Stimulated activated naive CD8-positive, alpha-beta T cell treated with anti-CD3 and anti-CD28 coated beads, Interleukin-15, Interleukin-2, amounts not matched to agents 100 U/mL and 50 U/mL, for 24 hours (primary cell): ENCODE results near the gene KLF2.

Source experiments
- ATAC-seq: fragments of 150-1000 bp; cut with Tn5 transposase; one replicate; pipeline ENCODE4 v1.10.0; 2021
- DNase-seq: peaks from one replicate; pipeline ENCODE4 v3.0.0; 2021

Gene KLF2

GRCh38 chr19:16308081-16308480, 16.5 kb upstream of the KLF2 start:
- ATAC-seq, result no peak

GRCh38 chr19:16309643-16310042, 15.0 kb upstream of the KLF2 start:
- no peak for DNase-seq
- ATAC-seq, result no peak

More at GRCh38 chr19:16308081-16308480, 16.5 kb upstream of the KLF2 start:
- no peak for DNase-seq

- DNase-seq (no peak), ATAC-seq (no peak)
Measured at GRCh38 chr19:16315825-16316505, 8.7 kb upstream of the KLF2 start.

- ATAC-seq, result no peak
- DNase-seq, result no peak
Measured at GRCh38 chr19:16316506-16316882, 8.1 kb upstream of the KLF2 start.

- no peak for DNase-seq
- no peak for ATAC-seq
Measured at GRCh38 chr19:16319481-16319880, 5.1 kb upstream of the KLF2 start.

DNA sequence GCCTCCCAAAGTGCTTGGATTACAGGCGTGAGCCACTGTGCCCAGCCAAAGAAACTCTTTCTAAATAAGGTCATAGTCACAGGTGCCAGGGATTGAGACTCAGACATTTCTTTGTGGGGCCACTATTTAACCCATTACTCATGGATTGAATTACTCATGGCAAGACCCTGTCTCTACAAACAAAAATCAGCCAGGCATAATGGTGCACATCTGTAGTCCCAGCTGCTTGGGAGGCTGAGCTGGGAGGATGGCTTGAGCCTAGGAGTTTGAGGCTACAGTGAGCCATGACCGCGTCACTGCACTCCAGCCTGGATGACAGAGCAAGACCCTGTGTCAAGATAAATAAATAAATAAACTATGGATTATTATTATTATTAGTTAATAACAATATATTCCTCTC, 3.6 kb upstream of the KLF2 start:
- ATAC-seq, result no peak
- DNase-seq, result no peak

DNA sequence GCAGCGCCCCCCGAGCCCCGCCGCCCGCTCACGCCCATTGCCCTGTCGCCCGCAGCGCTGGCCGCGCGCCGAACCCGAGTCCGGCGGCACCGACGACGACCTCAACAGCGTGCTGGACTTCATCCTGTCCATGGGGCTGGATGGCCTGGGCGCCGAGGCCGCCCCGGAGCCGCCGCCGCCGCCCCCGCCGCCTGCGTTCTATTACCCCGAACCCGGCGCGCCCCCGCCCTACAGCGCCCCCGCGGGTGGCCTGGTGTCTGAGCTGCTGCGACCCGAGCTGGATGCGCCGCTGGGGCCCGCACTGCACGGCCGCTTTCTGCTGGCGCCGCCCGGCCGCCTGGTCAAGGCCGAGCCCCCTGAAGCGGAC, 518 bp downstream of the KLF2 start:
- ATAC-seq, result peak; percentile 4
- DNase-seq, result peak; percentile 53

- DNase-seq (peak; percentile 44), ATAC-seq (no peak)
Measured at GRCh38 chr19:16325641-16326400, 1.2 kb downstream of the KLF2 start.

- DNase-seq (peak; percentile 29), ATAC-seq (no peak)
Measured at GRCh38 chr19:16326401-16327168, 2.0 kb downstream of the KLF2 start.

- no peak for DNase-seq
- no peak for ATAC-seq
Measured at GRCh38 chr19:16327169-16327475, 2.5 kb downstream of the KLF2 start.

- DNase-seq, result no peak
- no peak for ATAC-seq
Measured at GRCh38 chr19:16327501-16327900, 2.9 kb downstream of the KLF2 start.

DNA sequence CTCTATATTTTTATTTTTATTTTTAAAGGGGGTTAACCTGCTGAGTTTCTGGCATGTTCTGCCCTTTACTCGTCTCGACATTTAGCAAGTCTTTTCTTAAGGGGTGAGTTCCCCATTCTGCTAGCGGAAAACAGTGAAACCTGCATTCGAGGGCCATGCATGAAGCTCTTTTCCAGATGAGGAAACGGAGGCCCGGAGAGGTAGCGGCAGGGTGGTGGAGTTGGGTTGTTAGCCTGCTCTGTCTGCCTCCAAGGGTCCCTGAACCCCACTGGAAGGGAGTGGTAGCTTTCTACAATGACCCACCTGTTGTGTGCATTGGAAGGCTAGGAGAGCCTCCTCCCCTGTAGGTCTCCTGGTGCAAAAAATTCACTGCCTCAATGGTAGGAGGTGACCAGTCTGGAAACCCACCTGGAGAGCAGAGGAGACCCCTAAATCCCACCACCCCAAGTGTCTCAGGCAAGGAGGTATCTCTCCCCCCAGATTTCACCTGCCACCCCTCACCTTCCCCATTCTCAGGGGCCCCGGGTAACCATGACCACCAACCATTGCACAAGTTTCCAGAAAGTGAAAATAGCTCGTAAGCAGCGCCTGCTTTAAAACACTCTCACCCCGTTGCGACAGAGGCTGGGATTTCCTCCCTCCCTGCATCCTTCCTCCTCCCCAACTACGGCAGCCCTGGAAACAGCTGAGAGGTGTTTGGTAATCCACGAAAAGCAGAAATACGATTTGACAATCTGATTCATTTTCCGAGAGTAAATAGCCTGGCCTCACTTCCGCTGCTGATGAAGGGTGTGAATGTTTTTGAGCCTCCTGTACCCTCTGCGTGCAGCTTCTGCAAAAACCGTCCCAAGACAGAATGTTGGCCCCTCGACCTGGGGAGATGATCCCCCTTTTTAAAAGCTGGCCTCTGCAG, 3.5 kb downstream of the KLF2 start:
- ATAC-seq (no peak), DNase-seq (peak; percentile 50)

DNA sequence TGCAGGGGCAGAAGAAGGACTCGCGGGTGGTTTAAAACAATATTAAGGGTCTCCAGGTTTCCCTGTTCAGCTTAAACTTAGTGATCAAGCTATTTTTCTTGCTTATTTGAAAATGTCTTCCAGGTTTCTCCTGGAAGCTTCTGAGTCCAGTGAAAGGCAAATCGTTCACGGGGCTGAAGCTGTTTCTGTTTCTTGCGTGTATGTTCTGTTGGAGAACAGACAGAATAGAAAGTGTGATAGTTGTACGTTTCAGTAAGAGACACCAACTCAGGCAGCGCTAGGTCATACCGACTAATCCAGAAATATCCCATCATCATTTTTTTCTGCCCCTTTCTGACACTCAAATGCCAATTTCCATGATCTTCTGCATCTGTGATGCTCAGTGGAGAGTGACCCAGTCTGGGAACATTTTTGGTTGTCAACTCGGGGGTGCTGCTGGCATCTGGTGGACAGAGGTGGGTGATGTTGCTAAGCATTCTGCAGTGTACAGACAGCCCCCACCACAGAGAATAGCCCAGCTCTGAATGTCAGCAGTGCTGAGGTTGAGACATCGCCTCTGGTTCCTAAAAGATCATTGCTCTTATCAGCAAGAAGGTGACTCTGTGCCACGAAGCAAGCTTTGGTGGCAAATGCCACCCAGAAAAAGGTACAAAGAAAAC, 4.3 kb downstream of the KLF2 start:
- no peak for ATAC-seq
- peak; percentile 35 for DNase-seq

DNA sequence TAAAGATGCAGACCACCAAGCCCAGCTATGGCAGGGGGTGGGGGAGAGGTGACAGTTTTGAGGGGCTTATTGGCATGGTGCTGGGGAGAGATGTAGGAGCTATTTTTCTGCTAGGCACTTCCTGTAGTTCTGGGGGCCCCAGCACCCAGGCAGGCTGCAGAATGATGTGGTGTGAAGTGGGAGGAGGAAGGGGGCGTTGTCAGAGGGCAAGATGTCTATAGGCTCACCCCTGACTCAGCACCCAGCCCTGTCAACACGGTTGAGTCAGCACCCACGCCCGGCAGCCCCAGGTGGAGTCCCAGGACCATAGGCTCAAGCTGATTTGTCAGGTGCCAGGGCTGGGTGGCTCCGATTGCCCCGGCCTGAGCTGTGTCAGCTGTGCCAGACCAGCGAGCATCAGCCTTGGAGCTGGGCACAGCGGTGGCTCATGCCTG, 5.8 kb downstream of the KLF2 start:
- ATAC-seq (peak; percentile 88), DNase-seq (peak; percentile 92)

GRCh38 chr19:16330806-16331690, 6.4 kb downstream of the KLF2 start:
- ATAC-seq (no peak), DNase-seq (no peak)

DNA sequence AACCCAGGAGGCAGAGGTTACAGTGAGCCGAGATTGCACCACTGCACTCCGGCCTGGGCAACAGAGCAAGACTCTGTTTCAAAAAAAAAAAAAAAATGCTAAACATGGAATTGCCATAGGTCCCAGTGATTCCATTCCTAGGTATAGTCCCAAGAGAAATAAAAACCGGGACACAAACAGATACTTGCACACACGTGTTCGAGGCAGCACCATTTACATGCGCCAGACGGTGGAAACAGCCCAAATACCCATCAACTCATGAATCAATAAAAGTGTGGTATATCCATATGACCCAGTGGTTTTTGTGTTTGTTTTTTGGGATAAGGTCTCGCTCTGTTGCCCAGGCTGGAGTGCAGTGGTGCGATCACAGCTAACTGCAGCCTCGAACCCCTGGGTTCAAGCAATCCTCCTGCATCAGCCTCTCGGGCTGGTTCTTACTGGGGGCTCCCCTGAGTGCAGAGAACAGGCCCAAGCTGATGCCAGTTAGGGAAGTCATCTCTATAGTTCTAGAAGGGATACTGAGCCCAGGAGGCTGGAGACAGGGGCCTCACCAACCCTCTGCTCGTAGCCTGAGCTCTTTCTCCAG, 8.5 kb downstream of the KLF2 start:
- DNase-seq, result no peak
- ATAC-seq, result no peak

GRCh38 chr19:16334411-16334810, 9.8 kb downstream of the KLF2 start:
- no peak for DNase-seq

DNA sequence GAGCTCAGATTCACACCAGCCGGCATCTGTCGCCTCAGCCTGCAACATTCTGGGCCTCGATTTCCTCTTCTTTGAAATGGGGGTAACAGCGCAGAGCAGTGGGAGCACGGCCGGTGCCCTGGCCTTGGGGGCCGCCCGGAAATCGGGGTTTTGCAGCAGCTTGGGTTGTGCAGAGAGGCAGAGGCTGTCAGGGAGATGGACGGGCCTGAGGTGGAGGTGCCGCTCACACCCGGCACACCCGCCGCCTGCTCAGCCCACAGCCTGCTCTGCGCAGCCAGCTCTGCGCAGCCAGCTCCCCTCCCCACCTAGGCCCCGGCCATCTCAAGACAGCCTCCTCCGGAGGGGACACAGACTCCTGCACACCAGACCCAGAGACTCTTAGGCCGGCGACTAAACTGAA, 10.6 kb downstream of the KLF2 start:
- ATAC-seq, result no peak
- DNase-seq, result no peak

More at GRCh38 chr19:16334411-16334810, 9.8 kb downstream of the KLF2 start:
- ATAC-seq, result no peak

DNA sequence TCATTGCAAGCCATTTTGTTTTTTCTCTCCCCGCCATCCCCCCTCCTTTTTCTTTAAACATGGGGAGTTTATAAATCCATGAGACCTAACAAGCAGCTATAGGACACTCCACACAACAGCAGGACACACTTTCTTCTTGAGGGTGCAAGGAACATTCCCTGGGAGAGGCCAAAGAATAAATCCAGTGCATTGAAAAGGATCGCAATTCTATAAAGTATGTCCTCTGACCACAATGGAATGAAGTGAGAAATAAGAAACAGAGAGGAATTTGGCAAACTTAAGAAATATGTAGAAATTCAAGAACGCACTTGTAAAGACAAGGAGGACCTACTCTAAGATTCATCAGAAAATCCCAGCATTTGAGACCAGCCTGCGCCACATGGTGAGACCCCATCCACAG, 11.9 kb downstream of the KLF2 start:
- ATAC-seq (no peak), DNase-seq (no peak)

- ATAC-seq (no peak), DNase-seq (no peak)
Measured at GRCh38 chr19:16337809-16338469, 13.3 kb downstream of the KLF2 start.
